GM12892 (cell line): ENCODE measurements around the gene MCC.

Source experiments
- POLR2A ChIP-seq: IDR thresholded peaks from 2 replicates; pipeline ENCODE4 v1.6.1; 2011; ENCODE audit warnings: low read depth, low read length, control low read depth
- TAF1 ChIP-seq: IDR thresholded peaks from 2 replicates; pipeline ENCODE4 v1.6.1; 2011; ENCODE audit warnings: low read depth, mild to moderate bottlenecking, control low read depth, low read length, borderline replicate concordance

DNA sequence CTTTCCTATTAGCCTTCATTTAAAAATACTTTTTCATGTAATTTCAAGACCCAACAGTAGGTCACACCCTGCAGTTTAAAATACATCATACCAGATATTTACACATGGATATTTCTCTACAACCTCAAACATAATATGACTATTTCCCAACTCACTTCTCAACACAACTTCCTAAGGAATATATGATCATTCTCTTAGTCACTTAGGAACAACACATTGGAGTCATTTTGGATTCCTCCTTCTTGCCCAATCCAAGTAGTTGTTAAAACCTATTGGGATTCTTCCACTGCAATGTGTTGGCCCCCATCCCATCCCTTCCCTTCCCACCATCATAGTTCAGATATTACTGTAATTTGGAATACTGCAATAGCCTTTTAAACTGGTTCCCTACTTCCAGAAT lies 366.2 kb downstream of the MCC start:
- TF ChIP-seq POLR2A (no peak), TAF1 (no peak)
